ENCODE measurements around the gene TIMP4. TPM values are rescaled to one million over a fixed set of nuclear protein-coding genes. Genes with fewer than 3 reads are reported as not detected.

The TIMP4 gene
- total RNA-seq, result 100 to 1,000 TPM in 1 of 4 donors, 10 to 100 TPM in 3; 40.2 to 124 (median 48.4) TPM

DNA sequence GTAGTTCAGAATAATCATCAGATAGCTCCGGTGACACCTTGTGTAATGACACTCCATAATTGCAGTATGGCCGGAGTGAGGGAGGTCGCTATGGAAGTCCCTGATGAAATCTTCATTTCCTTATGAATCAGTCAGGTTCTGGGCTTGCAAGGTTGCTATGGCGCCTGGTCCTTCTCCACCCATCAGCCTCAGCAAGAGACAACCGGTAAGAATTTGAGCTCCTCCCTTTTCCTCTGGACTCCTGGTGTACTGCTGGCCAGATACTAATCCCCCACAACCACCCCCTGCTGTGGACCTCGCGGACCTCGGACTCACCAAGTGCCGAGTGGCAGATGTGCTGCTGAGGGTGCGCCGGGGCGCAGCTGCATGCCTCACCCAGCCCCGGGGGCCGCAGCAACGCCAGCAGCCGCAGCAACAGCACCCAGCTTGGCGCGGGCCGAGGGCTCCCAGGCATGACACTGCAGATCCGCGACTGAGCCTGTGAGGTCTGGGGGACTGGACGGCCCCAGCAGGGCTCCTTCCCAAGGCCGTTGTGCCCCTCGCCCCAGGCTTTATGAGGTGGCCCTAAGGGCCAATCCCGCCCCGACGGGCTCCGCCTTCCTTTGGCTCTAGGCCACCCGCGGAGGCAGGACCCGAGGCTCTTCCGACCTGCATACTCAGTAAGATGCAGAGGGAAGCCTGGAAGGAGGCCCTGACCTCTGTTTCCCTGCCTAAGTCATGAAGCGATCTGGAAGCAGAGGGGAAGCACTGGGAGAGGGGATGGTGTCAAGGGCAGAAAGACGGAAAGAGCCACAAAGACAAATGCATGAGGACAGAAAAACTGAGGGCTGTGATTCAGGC lies at the start of gene TIMP4:
Gene TIMP4 (minus strand): TSS at position 526 of the 840 bp plus-strand sequence. CDS start 72 bp downstream, at position 454.
- Histone ChIP-seq H3K4me1 (peaks cover 0 to 26% (median 0%) of the 10 kb centered on the region in 4 donors), H3K27ac (peak within 1 kb of the TSS in 3 of 4 donors; percentile 64 to 74 (median 71)), H3K9me3 (no peaks in the 10 kb centered on the region), H3K4me3 (peak within 1 kb of the TSS; percentile 15 to 51 (median 44)), H3K27me3 (no peaks in the 10 kb centered on the region), H3K36me3 (peaks cover 0 to 2% (median 0%) of the 10 kb centered on the region in 3 donors)
- WGBS, 2 donors, result 14 to 17% methylated on average over 19 to 20 of the region's 34 CpGs
- TF ChIP-seq CTCF (IDR thresholded peaks at IDR 0.05), result no peak
- no peak for TF ChIP-seq POLR2A (IDR thresholded peaks at IDR 0.05)
- peak in 1 of 2 donors; percentile 14 for TF ChIP-seq EP300 (IDR thresholded peaks at IDR 0.05)
- peak; percentile 24 to 42 for DNase-seq (ENCODE audit: low spot score in 2 of 2)

GRCh38 chr3:12205171-12205570 lies 46.5 kb upstream of the TIMP4 start:
- Histone ChIP-seq H3K36me3 (no peaks in the 10 kb centered on the region), H3K9me3 (peaks cover 0 to 9% (median 0%) of the 10 kb centered on the region in 4 donors), H3K27ac (no peak overlapping the region), H3K4me1 (no peaks in the 10 kb centered on the region), H3K4me3 (no peak overlapping the region), H3K27me3 (no peaks in the 10 kb centered on the region)
- 92 to 94% methylated on average over 4 of the region's 4 CpGs for WGBS, 2 donors
- DNase-seq (ENCODE audit: low spot score in 2 of 2), result no peak
- TF ChIP-seq POLR2A (IDR thresholded peaks at IDR 0.05) (no peak), CTCF (IDR thresholded peaks at IDR 0.05) (no peak), EP300 (IDR thresholded peaks at IDR 0.05) (no peak)

GRCh38 chr3:12201813-12202212 lies 43.1 kb upstream of the TIMP4 start:
- no peaks in the 10 kb centered on the region for H3K36me3 ChIP-seq
- H3K27me3 ChIP-seq, result no peaks in the 10 kb centered on the region
- no peaks in the 10 kb centered on the region for H3K4me1 ChIP-seq
- TF ChIP-seq EP300 (IDR thresholded peaks at IDR 0.05) (no peak), CTCF (IDR thresholded peaks at IDR 0.05) (no peak), POLR2A (IDR thresholded peaks at IDR 0.05) (no peak)
- peaks cover 0 to 5% (median 0%) of the 10 kb centered on the region in 4 donors for H3K9me3 ChIP-seq
- H3K4me3 ChIP-seq, result no peak overlapping the region
- 87 to 90% methylated on average over 2 of the region's 2 CpGs for WGBS, 2 donors
- DNase-seq (ENCODE audit: low spot score in 2 of 2), result no peak
- H3K27ac ChIP-seq, result no peak overlapping the region

DNA sequence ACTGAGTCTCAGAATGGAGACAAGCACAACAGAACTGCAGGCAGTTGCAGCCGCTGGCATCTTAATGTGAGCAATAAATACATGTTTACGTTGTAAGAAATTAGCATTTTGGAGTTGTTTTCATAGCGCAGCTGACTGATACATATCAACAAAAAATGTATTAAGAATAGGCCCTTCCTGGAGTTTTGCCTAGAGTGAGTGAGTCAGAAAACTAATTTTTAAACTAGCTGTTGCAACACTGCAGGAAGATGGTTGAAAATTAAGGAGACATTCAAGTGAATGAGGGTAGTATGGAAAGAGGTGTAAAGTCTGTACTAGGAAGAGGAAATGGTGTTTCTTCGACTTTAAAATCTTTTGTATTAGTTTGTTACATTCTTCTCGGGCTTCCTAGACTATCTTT lies 39.6 kb upstream of the TIMP4 start:
- H3K36me3 ChIP-seq, result no peaks in the 10 kb centered on the region
- H3K27me3 ChIP-seq, result no peaks in the 10 kb centered on the region
- peaks cover 0 to 5% (median 0%) of the 10 kb centered on the region in 4 donors for H3K9me3 ChIP-seq
- WGBS, 2 donors, result 51 to 66% methylated on average over 5 of the region's 5 CpGs
- no peak overlapping the region for H3K27ac ChIP-seq
- TF ChIP-seq POLR2A (IDR thresholded peaks at IDR 0.05), result no peak
- TF ChIP-seq EP300 (IDR thresholded peaks at IDR 0.05), result no peak
- no peak for TF ChIP-seq CTCF (IDR thresholded peaks at IDR 0.05)
- peaks cover 0 to 15% (median 14%) of the 10 kb centered on the region in 4 donors for H3K4me1 ChIP-seq
- DNase-seq (ENCODE audit: low spot score in 2 of 2), result no peak
- no peak overlapping the region for H3K4me3 ChIP-seq

GRCh38 chr3:12197475-12197874 lies 38.8 kb upstream of the TIMP4 start:
- no peak for DNase-seq (ENCODE audit: low spot score in 2 of 2)
- H3K4me1 ChIP-seq, result peaks cover 0 to 21% (median 19%) of the 10 kb centered on the region in 4 donors
- peaks cover 0 to 5% (median 0%) of the 10 kb centered on the region in 4 donors for H3K9me3 ChIP-seq
- no peaks in the 10 kb centered on the region for H3K36me3 ChIP-seq
- no peak overlapping the region for H3K4me3 ChIP-seq
- TF ChIP-seq POLR2A (IDR thresholded peaks at IDR 0.05) (no peak), EP300 (IDR thresholded peaks at IDR 0.05) (no peak), CTCF (IDR thresholded peaks at IDR 0.05) (no peak)
- no peaks in the 10 kb centered on the region for H3K27me3 ChIP-seq
- no peak overlapping the region for H3K27ac ChIP-seq
